ENCODE measurements around the gene SESN3.

- TF ChIP-seq POLR2A (IDR thresholded peaks at IDR 0.05), result no peak
- TF ChIP-seq, protein P1, sequence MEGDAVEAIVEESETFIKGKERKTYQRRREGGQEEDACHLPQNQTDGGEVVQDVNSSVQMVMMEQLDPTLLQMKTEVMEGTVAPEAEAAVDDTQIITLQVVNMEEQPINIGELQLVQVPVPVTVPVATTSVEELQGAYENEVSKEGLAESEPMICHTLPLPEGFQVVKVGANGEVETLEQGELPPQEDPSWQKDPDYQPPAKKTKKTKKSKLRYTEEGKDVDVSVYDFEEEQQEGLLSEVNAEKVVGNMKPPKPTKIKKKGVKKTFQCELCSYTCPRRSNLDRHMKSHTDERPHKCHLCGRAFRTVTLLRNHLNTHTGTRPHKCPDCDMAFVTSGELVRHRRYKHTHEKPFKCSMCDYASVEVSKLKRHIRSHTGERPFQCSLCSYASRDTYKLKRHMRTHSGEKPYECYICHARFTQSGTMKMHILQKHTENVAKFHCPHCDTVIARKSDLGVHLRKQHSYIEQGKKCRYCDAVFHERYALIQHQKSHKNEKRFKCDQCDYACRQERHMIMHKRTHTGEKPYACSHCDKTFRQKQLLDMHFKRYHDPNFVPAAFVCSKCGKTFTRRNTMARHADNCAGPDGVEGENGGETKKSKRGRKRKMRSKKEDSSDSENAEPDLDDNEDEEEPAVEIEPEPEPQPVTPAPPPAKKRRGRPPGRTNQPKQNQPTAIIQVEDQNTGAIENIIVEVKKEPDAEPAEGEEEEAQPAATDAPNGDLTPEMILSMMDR (IDR thresholded peaks at IDR 0.05), result no peak
- TF ChIP-seq EP300 (IDR thresholded peaks at IDR 0.05), result no peak
Observed at GRCh38 chr11:95242091-95242844, 11.3 kb upstream of the SESN3 start.
